ENCODE measurements around the gene APLP1.

Gene APLP1

DNA sequence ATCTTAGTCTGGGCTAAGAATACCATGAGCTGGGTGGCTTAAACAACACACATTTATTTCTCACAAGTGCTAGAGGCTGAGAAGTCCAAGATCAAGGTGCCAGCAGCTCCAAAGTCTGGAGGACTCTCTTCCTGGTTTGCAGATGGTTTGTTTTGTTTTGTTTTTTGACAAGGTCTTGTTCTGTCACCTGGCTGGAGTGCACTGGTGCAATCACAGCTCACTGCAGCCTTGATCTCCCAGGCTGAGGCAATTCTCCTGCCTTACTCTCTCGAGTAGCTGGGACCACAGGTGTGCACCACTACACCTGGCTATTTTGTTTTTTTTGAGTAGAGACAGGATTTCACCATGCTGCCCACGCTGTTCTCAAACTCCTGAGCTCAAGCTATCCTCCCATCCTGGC is 15.5 kb downstream of the APLP1 start:
- DNase-seq (ENCODE audit: low read depth in 1 of 2, low spot score in 1 of 2), result no peak
- Histone ChIP-seq H3K27ac (replicated peaks) (no peak overlapping the region), H3K27me3 (ENCODE audit: insufficient read depth, poor library complexity, severe bottlenecking) (no peaks in the 10 kb centered on the region), H3K4me3 (replicated peaks; ENCODE audit: insufficient read depth, low read length) (no peak overlapping the region)
- no peak for TF ChIP-seq GABPA (IDR thresholded peaks at IDR 0.05; ENCODE audit: low read depth)
- TF ChIP-seq, protein P1, sequence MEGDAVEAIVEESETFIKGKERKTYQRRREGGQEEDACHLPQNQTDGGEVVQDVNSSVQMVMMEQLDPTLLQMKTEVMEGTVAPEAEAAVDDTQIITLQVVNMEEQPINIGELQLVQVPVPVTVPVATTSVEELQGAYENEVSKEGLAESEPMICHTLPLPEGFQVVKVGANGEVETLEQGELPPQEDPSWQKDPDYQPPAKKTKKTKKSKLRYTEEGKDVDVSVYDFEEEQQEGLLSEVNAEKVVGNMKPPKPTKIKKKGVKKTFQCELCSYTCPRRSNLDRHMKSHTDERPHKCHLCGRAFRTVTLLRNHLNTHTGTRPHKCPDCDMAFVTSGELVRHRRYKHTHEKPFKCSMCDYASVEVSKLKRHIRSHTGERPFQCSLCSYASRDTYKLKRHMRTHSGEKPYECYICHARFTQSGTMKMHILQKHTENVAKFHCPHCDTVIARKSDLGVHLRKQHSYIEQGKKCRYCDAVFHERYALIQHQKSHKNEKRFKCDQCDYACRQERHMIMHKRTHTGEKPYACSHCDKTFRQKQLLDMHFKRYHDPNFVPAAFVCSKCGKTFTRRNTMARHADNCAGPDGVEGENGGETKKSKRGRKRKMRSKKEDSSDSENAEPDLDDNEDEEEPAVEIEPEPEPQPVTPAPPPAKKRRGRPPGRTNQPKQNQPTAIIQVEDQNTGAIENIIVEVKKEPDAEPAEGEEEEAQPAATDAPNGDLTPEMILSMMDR (IDR thresholded peaks at IDR 0.05; ENCODE audit: insufficient read depth, low read length), result no peak
- TF ChIP-seq SPI1 (IDR thresholded peaks at IDR 0.05; ENCODE audit: borderline replicate concordance, low read depth), result no peak
- TF ChIP-seq POLR2AphosphoS5 (IDR thresholded peaks at IDR 0.05; ENCODE audit: low read depth), result no peak
- TF ChIP-seq, protein P2, sequence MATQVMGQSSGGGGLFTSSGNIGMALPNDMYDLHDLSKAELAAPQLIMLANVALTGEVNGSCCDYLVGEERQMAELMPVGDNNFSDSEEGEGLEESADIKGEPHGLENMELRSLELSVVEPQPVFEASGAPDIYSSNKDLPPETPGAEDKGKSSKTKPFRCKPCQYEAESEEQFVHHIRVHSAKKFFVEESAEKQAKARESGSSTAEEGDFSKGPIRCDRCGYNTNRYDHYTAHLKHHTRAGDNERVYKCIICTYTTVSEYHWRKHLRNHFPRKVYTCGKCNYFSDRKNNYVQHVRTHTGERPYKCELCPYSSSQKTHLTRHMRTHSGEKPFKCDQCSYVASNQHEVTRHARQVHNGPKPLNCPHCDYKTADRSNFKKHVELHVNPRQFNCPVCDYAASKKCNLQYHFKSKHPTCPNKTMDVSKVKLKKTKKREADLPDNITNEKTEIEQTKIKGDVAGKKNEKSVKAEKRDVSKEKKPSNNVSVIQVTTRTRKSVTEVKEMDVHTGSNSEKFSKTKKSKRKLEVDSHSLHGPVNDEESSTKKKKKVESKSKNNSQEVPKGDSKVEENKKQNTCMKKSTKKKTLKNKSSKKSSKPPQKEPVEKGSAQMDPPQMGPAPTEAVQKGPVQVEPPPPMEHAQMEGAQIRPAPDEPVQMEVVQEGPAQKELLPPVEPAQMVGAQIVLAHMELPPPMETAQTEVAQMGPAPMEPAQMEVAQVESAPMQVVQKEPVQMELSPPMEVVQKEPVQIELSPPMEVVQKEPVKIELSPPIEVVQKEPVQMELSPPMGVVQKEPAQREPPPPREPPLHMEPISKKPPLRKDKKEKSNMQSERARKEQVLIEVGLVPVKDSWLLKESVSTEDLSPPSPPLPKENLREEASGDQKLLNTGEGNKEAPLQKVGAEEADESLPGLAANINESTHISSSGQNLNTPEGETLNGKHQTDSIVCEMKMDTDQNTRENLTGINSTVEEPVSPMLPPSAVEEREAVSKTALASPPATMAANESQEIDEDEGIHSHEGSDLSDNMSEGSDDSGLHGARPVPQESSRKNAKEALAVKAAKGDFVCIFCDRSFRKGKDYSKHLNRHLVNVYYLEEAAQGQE (IDR thresholded peaks at IDR 0.05; ENCODE audit: insufficient replicate concordance, low read depth), result no peak

DNA sequence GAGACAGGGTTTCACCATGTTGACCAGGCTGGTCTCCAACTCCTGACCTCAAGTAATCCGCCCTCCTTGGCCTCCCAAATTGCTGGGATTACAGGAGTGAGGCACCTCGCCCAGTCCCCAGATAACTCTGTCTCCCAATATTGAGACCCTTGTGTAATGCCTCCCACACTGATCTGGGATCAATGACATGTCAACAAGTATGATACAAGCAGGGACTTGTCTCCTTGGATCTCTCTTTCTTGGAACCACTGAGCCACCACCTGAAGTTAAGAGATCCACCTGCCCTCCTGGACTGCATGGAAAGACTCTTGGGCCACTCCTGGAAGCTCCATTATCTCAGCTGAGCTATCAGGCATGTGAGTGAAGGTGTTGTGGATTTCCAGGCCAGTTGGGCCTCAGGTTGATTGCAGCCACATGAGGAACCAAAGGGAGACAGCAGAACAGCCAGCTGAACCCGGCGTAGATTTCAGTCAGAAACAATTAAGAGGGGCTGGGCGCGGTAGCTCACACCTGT is 16.9 kb downstream of the APLP1 start:
- Histone ChIP-seq H3K27ac (replicated peaks) (no peak overlapping the region), H3K4me3 (replicated peaks; ENCODE audit: insufficient read depth, low read length) (no peak overlapping the region), H3K27me3 (ENCODE audit: insufficient read depth, poor library complexity, severe bottlenecking) (no peaks in the 10 kb centered on the region)
- TF ChIP-seq, protein P2 (IDR thresholded peaks at IDR 0.05; ENCODE audit: insufficient replicate concordance, low read depth), result no peak
- TF ChIP-seq POLR2AphosphoS5 (IDR thresholded peaks at IDR 0.05; ENCODE audit: low read depth), result peak; percentile 66
- DNase-seq (ENCODE audit: low read depth in 1 of 2, low spot score in 1 of 2), result no peak

GRCh38 chr19:35885904-35886303 is 17.5 kb downstream of the APLP1 start:
- TF ChIP-seq, protein P2 (IDR thresholded peaks at IDR 0.05; ENCODE audit: insufficient replicate concordance, low read depth), result no peak
- TF ChIP-seq SPI1 (IDR thresholded peaks at IDR 0.05; ENCODE audit: borderline replicate concordance, low read depth) (no peak), POLR2AphosphoS5 (IDR thresholded peaks at IDR 0.05; ENCODE audit: low read depth) (no peak), GABPA (IDR thresholded peaks at IDR 0.05; ENCODE audit: low read depth) (no peak)
- TF ChIP-seq, protein P1 (IDR thresholded peaks at IDR 0.05; ENCODE audit: insufficient read depth, low read length), result no peak
- Histone ChIP-seq H3K27me3 (ENCODE audit: insufficient read depth, poor library complexity, severe bottlenecking) (no peaks in the 10 kb centered on the region), H3K4me3 (replicated peaks; ENCODE audit: insufficient read depth, low read length) (no peak overlapping the region), H3K27ac (replicated peaks) (no peak overlapping the region)
- DNase-seq (ENCODE audit: low read depth in 1 of 2, low spot score in 1 of 2), result no peak

All from HL-60 (cell line).